ENCODE results near the gene COL23A1. TPM values are rescaled to one million over a fixed set of nuclear protein-coding genes. Genes with fewer than 3 reads are reported as not detected.

Gene COL23A1
- total and polyA plus RNA-seq, 2 of the 13 experiments (the other 11 are each of a cell fraction or from before 2014, with no cell fraction given) = not detected

GRCh38 chr5:178232124-178232919, 357.9 kb downstream of the COL23A1 start, which contains the start of gene PHYKPL (continued):
- TF ChIP-seq HINFP (CRISPR knock-in tag; IDR thresholded peaks at IDR 0.05; ENCODE audit: low read depth) = peak; percentile 19; the same call in 1 of the 2 replicates
- peak; percentile 70 for TF ChIP-seq THAP11 (CRISPR knock-in tag; IDR thresholded peaks at IDR 0.05)
- TF ChIP-seq SOX6 (IDR thresholded peaks at IDR 0.05) = no peak
- TF ChIP-seq SOX6 (CRISPR knock-in tag; IDR thresholded peaks at IDR 0.05) = 0 out of 2 replicates have a peak, but pooled peaks have one; percentile 22
- TF ChIP-seq KAT8 (CRISPR knock-in tag; IDR thresholded peaks at IDR 0.05) = peak; percentile 74
- no peak for TF ChIP-seq GABPA (IDR thresholded peaks at IDR 0.05; ENCODE audit: low read depth, low read length)
- peak; percentile 34; the same call in 1 of the 2 replicates for TF ChIP-seq GABPA (CRISPR knock-in tag; IDR thresholded peaks at IDR 0.05; ENCODE audit: low read depth)
- peak; percentile 67; the same call in 1 of the 2 replicates for TF ChIP-seq POGK (CRISPR knock-in tag; conservative IDR thresholded peaks at IDR 0.05)
- TF ChIP-seq NR2F2 (IDR thresholded peaks at IDR 0.05; ENCODE audit: borderline replicate concordance, low read depth) = no peak
- TF ChIP-seq ZNF256 (CRISPR knock-in tag; conservative IDR thresholded peaks at IDR 0.05) = no peak
- TF ChIP-seq ZNF749 (CRISPR knock-in tag; IDR thresholded peaks at IDR 0.05; ENCODE audit: borderline replicate concordance) = peak; percentile 85; the same call in 1 of the 2 replicates
- 0 out of 2 replicates have a peak, but pooled peaks have one; percentile 66 for TF ChIP-seq ZNF672 (CRISPR knock-in tag; IDR thresholded peaks at IDR 0.05)
- TF ChIP-seq ZMYM4 (CRISPR knock-in tag; IDR thresholded peaks at IDR 0.05) = peak; percentile 70; the same call in 1 of the 2 replicates
- TF ChIP-seq PHF8 (CRISPR knock-in tag; IDR thresholded peaks at IDR 0.05) = peak; percentile 83
- TF ChIP-seq ZNF703 (CRISPR knock-in tag; IDR thresholded peaks at IDR 0.05; ENCODE audit: borderline replicate concordance) = peak; percentile 35; the same call in 1 of the 2 replicates
- no peak; the same call in 1 of the 2 replicates for TF ChIP-seq ZNF777 (CRISPR knock-in tag; IDR thresholded peaks at IDR 0.05)
- TF ChIP-seq HOXA5 (CRISPR knock-in tag; IDR thresholded peaks at IDR 0.05) = 0 out of 2 replicates have a peak, but pooled peaks have one; percentile 10
- TF ChIP-seq ZNF577 (CRISPR knock-in tag; IDR thresholded peaks at IDR 0.05; ENCODE audit: borderline replicate concordance, low read depth) = no peak
- no peak; the same call in 1 of the 2 replicates for TF ChIP-seq MTF1 (CRISPR knock-in tag; IDR thresholded peaks at IDR 0.05)
- 0 out of 2 replicates have a peak, but pooled peaks have one; percentile 55 for TF ChIP-seq ZNF17 (CRISPR knock-in tag; IDR thresholded peaks at IDR 0.05)
- TF ChIP-seq FOXA1 (IDR thresholded peaks at IDR 0.05) = no peak
- TF ChIP-seq FOXA1 (CRISPR knock-in tag; IDR thresholded peaks at IDR 0.05) = no peak
- 0 out of 2 replicates have a peak, but pooled peaks have one; percentile 46 for TF ChIP-seq SAFB2 (CRISPR knock-in tag; IDR thresholded peaks at IDR 0.05; ENCODE audit: borderline replicate concordance, low read depth)
- peak; percentile 53; the same call in 1 of the 2 replicates for TF ChIP-seq HES4 (CRISPR knock-in tag; IDR thresholded peaks at IDR 0.05; ENCODE audit: borderline replicate concordance)
- TF ChIP-seq KAT7 (CRISPR knock-in tag; IDR thresholded peaks at IDR 0.05; ENCODE audit: borderline replicate concordance) = peak; percentile 53; the same call in 1 of the 2 replicates
- peak; percentile 83; the same call in 1 of the 2 replicates for TF ChIP-seq CAMTA2 (CRISPR knock-in tag; IDR thresholded peaks at IDR 0.05; ENCODE audit: borderline replicate concordance)
- no peak for TF ChIP-seq RARG (CRISPR knock-in tag; IDR thresholded peaks at IDR 0.05; ENCODE audit: low read depth)
